ENCODE results near the gene SFT2D3.
"Not testable (repeated sequence)": the region's sequence is repeated elsewhere in the genome, so short reads cannot be mapped to it uniquely, and the experiment has no call there.

SFT2D3 gene

DNA sequence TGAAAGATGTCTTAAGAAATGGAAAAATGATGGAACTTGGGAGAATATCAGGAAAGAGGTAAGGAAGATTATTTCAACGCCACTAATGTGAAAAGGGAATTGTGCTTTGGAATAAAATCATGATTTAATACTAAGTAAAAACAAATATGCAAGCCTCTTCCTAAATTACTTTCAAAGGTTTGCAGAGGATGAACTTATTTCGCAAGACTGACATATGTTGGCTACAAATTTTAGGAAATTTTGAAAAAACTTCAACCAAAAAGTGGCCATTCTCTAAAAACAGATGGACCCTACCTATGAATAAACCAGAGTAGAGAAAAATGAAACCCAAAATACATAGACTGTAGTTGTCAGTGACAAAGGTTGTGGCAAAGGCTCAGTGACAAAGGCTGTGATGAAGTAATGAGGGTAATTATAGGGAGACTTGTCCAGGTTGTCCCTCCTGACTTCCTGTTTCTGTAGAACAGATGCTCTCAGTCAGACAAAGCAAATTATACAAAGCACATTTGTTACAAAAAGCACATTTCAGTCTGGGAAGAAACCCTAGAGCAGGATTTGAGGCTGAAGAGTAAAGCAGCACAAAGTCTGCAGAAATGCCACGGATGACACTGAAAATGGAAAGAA lies 39.5 kb downstream of the SFT2D3 start:
- DNase-seq (ENCODE audit: low read depth in 3 of 3, low spot score in 1 of 3): no peak

DNA sequence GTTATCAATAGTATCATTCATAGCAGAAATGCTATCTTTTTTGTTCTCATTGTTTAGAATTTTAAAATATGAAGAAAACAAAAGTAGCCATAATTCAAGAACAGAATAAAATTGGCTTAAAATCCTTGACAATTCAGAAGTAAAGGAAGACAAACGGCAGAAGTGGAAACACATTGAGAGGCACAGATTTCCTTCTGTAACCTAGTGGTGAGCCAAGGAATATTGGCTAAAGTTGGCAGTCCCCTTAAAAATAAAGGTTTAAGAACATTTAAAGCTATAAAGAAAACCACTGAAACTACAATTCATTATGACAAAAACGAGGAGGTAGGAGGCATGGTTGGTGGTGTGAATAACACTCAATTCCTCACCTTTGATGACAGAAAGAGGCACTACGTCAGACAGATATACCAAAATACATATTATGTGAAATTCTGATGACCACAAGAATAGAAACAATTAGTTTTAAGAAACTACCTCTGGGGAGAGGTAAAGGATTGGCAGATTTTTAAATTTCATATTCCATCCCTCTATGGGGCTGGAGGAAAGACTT lies 42.3 kb downstream of the SFT2D3 start:
- no peak for DNase-seq (ENCODE audit: low read depth in 3 of 3, low spot score in 1 of 3)

DNA sequence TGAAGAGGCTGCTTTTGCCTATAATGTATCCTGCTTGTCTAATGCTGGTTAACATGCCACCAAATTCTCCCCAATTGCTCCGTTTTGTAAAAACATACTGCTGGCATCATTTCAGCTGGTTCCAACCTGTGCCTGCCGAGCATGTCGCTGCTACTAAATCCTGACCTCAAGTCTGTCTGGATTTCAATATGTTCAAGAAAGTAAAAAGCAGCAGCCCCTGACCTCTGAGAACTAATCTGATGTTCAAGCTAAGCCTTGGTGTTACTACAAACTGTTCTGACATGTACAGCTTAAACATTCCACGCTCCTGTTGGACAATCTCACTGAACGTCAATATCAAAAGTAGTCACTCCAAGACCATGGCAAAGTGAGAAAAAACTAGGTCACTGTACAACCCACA lies 46.3 kb downstream of the SFT2D3 start:
- no peak for DNase-seq (ENCODE audit: low read depth in 3 of 3, low spot score in 1 of 3)

DNA sequence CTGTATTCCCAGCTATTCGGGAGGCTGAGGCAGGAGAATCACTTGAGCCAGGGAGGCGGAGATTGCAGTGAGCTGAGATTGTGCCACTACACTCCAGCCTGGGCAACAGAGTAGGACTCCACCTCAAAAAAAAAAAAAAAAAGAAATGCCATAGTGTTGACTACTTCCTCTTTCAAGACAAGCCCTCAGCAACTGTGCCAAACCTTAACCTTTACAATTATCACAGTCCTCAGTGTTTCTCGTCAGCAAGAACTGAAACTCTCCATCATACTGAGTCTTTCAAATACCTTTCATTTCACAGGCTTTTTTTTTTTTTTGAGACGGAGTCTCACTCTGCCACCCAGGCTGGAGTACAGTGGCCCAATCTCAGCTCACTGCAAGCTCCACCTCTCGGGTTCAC lies 48.2 kb downstream of the SFT2D3 start:
- DNase-seq (ENCODE audit: low read depth in 3 of 3, low spot score in 1 of 3): not testable (repeated sequence)

DNA sequence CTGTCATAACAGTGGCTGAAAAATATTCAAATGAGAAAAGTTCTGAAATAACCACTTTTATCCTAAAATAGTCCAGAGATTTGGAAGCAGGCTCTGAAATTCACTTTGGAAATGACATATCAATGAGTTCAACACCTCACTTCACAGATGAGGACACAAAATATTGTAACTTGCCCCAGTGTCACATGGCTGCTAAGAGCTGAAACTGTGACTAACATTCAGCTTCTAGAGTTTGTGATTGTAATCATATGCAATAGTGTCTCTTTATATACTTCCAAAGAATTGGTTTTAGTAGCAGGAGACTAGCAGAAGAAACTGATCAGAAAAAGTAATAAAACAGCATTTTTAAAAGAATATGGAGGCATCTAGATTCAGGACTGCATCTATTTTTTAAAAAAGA lies 52.1 kb downstream of the SFT2D3 start:
- no peak for DNase-seq (ENCODE audit: low read depth in 3 of 3, low spot score in 1 of 3)

DNA sequence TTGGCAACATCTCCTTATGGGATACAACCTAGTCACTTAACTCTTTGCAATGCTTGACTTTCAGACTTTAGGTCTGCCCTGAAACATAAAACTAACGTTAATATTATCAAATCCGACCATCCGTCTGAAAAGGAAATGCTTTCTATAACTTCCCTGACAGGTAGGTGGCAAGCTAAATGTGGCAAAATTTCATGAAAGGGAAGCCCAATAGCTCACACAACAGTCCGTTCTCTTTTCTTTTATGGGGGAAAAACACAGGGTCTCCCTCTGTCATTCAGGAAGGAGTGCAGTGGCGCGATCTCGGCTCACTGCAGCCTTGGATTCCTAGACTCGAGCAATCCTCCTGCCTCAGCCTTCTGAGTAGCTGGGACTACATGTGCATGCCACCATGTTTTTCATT lies 52.9 kb downstream of the SFT2D3 start:
- no peak for DNase-seq (ENCODE audit: low read depth in 3 of 3, low spot score in 1 of 3)

Data from stimulated activated CD4-positive, alpha-beta T cell treated with anti-CD3 and anti-CD28 coated beads, TNF-alpha, amount 100 ng/mL, for 1 hour (primary cell).